ENCODE results near the gene ATP2A1. TPM values are rescaled to one million over a fixed set of nuclear protein-coding genes. Genes with fewer than 3 reads are reported as not detected.

Gene ATP2A1
- total RNA-seq, 2 donors from 2014 or later: 0.40 to 2.9 TPM

DNA sequence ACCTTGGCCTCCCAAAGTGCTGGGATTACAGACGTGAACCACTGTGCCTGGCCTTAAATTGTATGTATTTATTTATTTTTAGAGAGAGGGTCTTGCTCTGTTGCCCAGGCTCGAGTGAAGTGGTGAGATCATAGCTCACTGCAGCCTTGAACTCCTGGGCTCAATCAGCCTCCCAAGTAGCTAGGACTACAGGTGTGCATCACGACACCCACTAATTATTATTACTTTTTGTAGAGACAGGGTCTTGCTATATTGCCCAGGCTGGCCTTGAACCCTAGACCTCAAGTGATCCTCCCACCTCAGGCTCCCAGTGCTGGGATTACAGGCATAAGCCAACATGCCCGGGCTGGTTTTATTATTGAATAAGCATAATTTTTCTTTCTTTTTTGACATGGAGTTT, 68.4 kb downstream of the ATP2A1 start:
- DNase-seq: no peak
- TF ChIP-seq, protein P1, sequence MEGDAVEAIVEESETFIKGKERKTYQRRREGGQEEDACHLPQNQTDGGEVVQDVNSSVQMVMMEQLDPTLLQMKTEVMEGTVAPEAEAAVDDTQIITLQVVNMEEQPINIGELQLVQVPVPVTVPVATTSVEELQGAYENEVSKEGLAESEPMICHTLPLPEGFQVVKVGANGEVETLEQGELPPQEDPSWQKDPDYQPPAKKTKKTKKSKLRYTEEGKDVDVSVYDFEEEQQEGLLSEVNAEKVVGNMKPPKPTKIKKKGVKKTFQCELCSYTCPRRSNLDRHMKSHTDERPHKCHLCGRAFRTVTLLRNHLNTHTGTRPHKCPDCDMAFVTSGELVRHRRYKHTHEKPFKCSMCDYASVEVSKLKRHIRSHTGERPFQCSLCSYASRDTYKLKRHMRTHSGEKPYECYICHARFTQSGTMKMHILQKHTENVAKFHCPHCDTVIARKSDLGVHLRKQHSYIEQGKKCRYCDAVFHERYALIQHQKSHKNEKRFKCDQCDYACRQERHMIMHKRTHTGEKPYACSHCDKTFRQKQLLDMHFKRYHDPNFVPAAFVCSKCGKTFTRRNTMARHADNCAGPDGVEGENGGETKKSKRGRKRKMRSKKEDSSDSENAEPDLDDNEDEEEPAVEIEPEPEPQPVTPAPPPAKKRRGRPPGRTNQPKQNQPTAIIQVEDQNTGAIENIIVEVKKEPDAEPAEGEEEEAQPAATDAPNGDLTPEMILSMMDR (IDR thresholded peaks at IDR 0.05): no peak
- Histone ChIP-seq H3K4me3 (no peak overlapping the region), H3K36me3 (no peaks in the 10 kb centered on the region), H3K4me1 (peaks cover 4% of the 10 kb centered on the region), H3K9ac (ENCODE audit: low read depth in 2 of 2, low read length in 2 of 2) (no peak overlapping the region), H3K27ac (no peak overlapping the region), H3K27me3 (no peaks in the 10 kb centered on the region), H3K9me3 (no peaks in the 10 kb centered on the region)
- intact Hi-C loops (cut with DNase I): loop anchor here (5.0 to 10.0 kb wide), 2 partner anchors 74 to 122 kb away; partner anchors contain the start of gene ATXN2L

DNA sequence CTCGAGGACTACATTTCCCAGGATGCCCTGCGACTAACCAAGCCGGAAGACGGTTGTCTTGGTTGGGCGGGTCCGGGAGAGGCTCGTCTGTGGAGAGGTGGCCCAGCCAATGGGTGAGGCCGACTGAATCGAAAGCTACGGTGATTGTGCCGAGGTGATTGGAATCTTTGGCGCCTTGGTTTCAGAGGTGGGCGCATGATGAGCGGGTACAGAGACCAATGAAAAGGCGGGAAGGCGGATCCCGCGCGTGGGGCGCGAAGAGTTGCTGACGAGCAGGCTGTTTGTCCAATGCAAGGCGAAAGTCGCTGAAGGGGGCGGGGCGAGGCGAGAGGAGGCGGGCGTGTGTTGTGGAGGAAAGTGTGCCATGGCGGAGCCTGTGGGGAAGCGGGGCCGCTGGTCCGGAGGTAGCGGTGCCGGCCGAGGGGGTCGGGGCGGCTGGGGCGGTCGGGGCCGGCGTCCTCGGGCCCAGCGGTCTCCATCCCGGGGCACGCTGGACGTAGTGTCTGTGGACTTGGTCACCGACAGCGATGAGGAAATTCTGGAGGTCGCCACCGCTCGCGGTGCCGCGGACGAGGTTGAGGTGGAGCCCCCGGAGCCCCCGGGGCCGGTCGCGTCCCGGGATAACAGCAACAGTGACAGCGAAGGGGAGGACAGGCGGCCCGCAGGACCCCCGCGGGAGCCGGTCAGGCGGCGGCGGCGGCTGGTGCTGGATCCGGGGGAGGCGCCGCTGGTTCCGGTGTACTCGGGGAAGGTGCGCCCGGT, 72.5 kb downstream of the ATP2A1 start, which contains the start of gene NFATC2IP:
Gene NFATC2IP (plus strand): TSS at position 290 of the 762 bp plus-strand sequence. CDS start 75 bp downstream, at position 365.
- no peaks in the 10 kb centered on the region for H3K9me3 ChIP-seq
- peak within 1 kb of the TSS; percentile 99 for H3K4me3 ChIP-seq
- H3K4me1 ChIP-seq: peaks cover 7% of the 10 kb centered on the region
- H3K27me3 ChIP-seq: no peaks in the 10 kb centered on the region
- peak within 1 kb of the TSS; percentile 76 to 94 for H3K9ac ChIP-seq (ENCODE audit: low read depth in 2 of 2, low read length in 2 of 2)
- intact Hi-C loops (cut with DNase I): no loop called here
- peak; percentile 100 for DNase-seq
- peak within 1 kb of the TSS; percentile 82 for H3K27ac ChIP-seq
- TF ChIP-seq, protein P1 (IDR thresholded peaks at IDR 0.05): no peak
- no peaks in the 10 kb centered on the region for H3K36me3 ChIP-seq

DNA sequence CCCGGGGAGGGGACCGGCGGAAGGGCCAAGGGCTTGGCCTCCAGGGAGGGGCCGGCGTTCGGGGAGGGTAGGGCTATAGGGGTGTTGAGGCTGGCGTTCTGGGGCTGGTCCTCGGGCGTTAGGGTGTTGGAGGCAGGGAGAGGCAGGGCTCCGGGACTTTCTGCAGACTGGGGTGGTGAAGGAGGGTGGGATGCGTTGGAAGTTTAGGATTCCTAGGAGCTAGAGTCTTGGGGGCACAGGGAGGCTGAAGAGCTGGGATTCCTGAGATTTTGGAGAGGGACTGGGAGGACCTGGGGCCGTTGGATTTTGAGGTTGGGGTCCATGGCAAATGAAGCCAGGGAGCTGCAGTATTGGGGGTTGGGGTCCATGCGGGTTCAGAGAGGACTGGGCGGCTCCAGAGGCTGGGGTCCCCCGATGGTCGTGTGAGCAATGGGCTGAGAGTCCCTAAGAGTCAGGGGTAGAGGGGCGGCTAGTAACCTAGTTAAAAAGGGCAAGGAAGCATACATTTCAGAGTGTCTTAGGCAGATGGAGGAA, 73.2 kb downstream of the ATP2A1 start:
- DNase-seq: peak; percentile 57
- H3K4me3 ChIP-seq: peak overlapping the region; percentile 99
- H3K27me3 ChIP-seq: no peaks in the 10 kb centered on the region
- H3K9me3 ChIP-seq: no peaks in the 10 kb centered on the region
- intact Hi-C loops (cut with DNase I): no loop called here
- H3K36me3 ChIP-seq: no peaks in the 10 kb centered on the region
- H3K4me1 ChIP-seq: peaks cover 7% of the 10 kb centered on the region
- H3K27ac ChIP-seq: peak overlapping the region; percentile 82
- peak overlapping the region; percentile 76 to 94 for H3K9ac ChIP-seq (ENCODE audit: low read depth in 2 of 2, low read length in 2 of 2)
- TF ChIP-seq, protein P1 (IDR thresholded peaks at IDR 0.05): no peak

Small RNAs within 50 kb of the gene (microRNA-seq; reads per million reads assigned to microRNA genes)
- not detected for gene MIR4721

Other genes starting within 250 kb of the ATP2A1 start
- 1 to 10 TPM in 1 of 2 donors, under 1 TPM in 1; 0.74 to 3.6 TPM for gene NPIPB8, start 240.4 kb upstream of the ATP2A1 start, total RNA-seq
- gene EIF3C, start 167.0 kb upstream of the ATP2A1 start, total RNA-seq: 100 to 1,000 TPM; 570 to 571 TPM
- 1 to 10 TPM; 1.5 to 3.4 TPM for gene NPIPB9, start 126.7 kb upstream of the ATP2A1 start, total RNA-seq
- 100 to 1,000 TPM in 1 of 2 donors, 10 to 100 TPM in 1; 85.3 to 134 TPM for gene ATXN2L, start 55.5 kb upstream of the ATP2A1 start, total RNA-seq
- 100 to 1,000 TPM; 252 to 427 TPM for gene TUFM, start 32.1 kb upstream of the ATP2A1 start, total RNA-seq
- gene SH2B1, start 14.6 kb upstream of the ATP2A1 start, total RNA-seq: 100 to 1,000 TPM in 1 of 2 donors, 10 to 100 TPM in 1; 54.0 to 111 TPM
- 10 to 100 TPM; 24.5 to 47.4 TPM for gene RABEP2, start 46.8 kb downstream of the ATP2A1 start, total RNA-seq
- under 1 TPM; 0.40 to 0.74 TPM for gene CD19, start 53.5 kb downstream of the ATP2A1 start, total RNA-seq
- 10 to 100 TPM; 33.3 to 57.1 TPM for gene NFATC2IP, start 72.4 kb downstream of the ATP2A1 start, total RNA-seq
- 10 to 100 TPM; 30.3 to 56.3 TPM for gene SPNS1, start 96.3 kb downstream of the ATP2A1 start, total RNA-seq
- 1 to 10 TPM; 3.7 to 7.3 TPM for gene LAT, start 106.6 kb downstream of the ATP2A1 start, total RNA-seq

Data from colonic mucosa (tissue), 4 donors.